GM19395 (cell line): ENCODE measurements around the gene FBXL14.
A peak's percentile ranks its signal among the peaks of the same experiment; 100 is the strongest.

Experiments
- ATAC-seq: cut with Tn5 transposase; IDR thresholded peaks from one replicate; pipeline ENCODE4 v1.9.1; 2021; ENCODE audit warnings: mild to moderate bottlenecking, moderate library complexity; ENCODE audit not compliant: unreplicated experiment

FBXL14 gene

GRCh38 chr12:1594261-1595025, at the start of gene FBXL14:
FBXL14 (minus strand) TSS chr12:1594581; CDS start chr12:1594066, 515 bp downstream.
- ATAC-seq: peak; percentile 50

- ATAC-seq: no peak
Observed at GRCh38 chr12:1643905-1644533, 49.6 kb upstream of the FBXL14 start.

- no peak for ATAC-seq
Observed at GRCh38 chr12:1643043-1643442, 48.7 kb upstream of the FBXL14 start.

GRCh38 chr12:1642513-1642912, 48.1 kb upstream of the FBXL14 start:
- no peak for ATAC-seq

GRCh38 chr12:1640328-1641234, 46.2 kb upstream of the FBXL14 start:
- ATAC-seq: no peak

GRCh38 chr12:1639538-1639937, 45.2 kb upstream of the FBXL14 start:
- no peak for ATAC-seq

- ATAC-seq: no peak
Observed at GRCh38 chr12:1638203-1638602, 43.8 kb upstream of the FBXL14 start.

GRCh38 chr12:1635301-1636095, 41.1 kb upstream of the FBXL14 start:
- no peak for ATAC-seq

- no peak for ATAC-seq
Observed at GRCh38 chr12:1634590-1635191, 40.3 kb upstream of the FBXL14 start.

GRCh38 chr12:1634149-1634548, 39.8 kb upstream of the FBXL14 start:
- no peak for ATAC-seq

- ATAC-seq: no peak
Observed at GRCh38 chr12:1633459-1633858, 39.1 kb upstream of the FBXL14 start.

GRCh38 chr12:1632702-1633101, 38.3 kb upstream of the FBXL14 start:
- no peak for ATAC-seq

- ATAC-seq: no peak
Observed at GRCh38 chr12:1630827-1631591, 36.6 kb upstream of the FBXL14 start.

GRCh38 chr12:1630133-1630826, 35.9 kb upstream of the FBXL14 start:
- no peak for ATAC-seq

- no peak for ATAC-seq
Observed at GRCh38 chr12:1629338-1630132, 35.2 kb upstream of the FBXL14 start.

- ATAC-seq: no peak
Observed at GRCh38 chr12:1628666-1629337, 34.4 kb upstream of the FBXL14 start, which contains the start of gene WNT5B. WNT5B (plus strand) TSS chr12:1629231; CDS start chr12:1631355, 2,124 bp downstream.

GRCh38 chr12:1622406-1622805, 28.0 kb upstream of the FBXL14 start:
- no peak for ATAC-seq
